ENCODE results near the gene KIF1A.

DNA sequence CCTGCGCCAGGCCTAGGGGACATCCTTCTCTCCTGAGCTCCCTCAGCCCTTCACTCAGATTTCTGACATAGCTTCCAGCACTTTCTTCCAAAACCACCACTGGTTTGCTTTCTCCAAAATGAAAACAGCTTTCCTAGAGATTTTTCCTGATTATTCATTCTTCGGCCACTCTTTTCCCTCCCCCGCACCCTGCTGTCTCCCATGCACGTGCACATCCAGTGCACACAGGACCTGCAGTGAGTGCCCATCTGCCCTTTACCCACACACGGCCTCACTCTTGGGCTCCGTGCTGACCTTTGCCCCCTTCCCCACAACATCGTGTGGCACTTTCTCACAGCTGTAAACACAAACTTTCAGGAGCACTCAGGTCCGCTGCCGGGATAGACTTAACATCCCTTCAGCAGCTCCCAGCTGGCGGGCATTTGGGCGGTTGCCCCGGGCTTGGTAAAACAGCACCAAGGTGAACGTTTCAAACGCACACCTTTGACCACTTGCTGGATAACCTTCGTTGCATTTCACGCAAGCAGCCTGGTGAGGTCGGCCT is 25.8 kb downstream of the KIF1A start:
- TF ChIP-seq EZH2phosphoT487 (IDR thresholded peaks at IDR 0.05; ENCODE audit: low read length) (no peak), EZH2 (optimal IDR thresholded peaks at IDR 0.05; ENCODE audit: low read depth, low read length) (no peak)

Measured in MM.1S (cell line).